Panc1 (cell line): ENCODE measurements around the gene SSBP2.

Experiments
- CTCF ChIP-seq: fragments of 450-650 bp; IDR thresholded peaks from 2 replicates; pipeline ENCODE4 v1.5.1; 2017; ENCODE audit warnings: mild to moderate bottlenecking
- POLR2AphosphoS5 ChIP-seq: IDR thresholded peaks from 2 replicates; pipeline ENCODE4 v1.6.1; 2012; ENCODE audit warnings: mild to moderate bottlenecking, low read depth, low read length, moderate library complexity

- TF ChIP-seq CTCF: no peak
- no peak for TF ChIP-seq POLR2AphosphoS5
These were observed 15.7 kb upstream of the SSBP2 start for GRCh38 chr5:81766611-81767010.
